Peyer's patch (tissue), 4 donors: ENCODE measurements around the gene NIBAN1. TPM values are rescaled to one million over a fixed set of nuclear protein-coding genes. Genes with fewer than 3 reads are reported as not detected.

Experiments
- DNase-seq, 3 donors: peaks; one replicate each; pipeline ENCODE4 v3.0.0-alpha.2; 2017 to 2019
- H3K27ac ChIP-seq, 4 donors: fragments of 200-600 bp; sonication (generic); one replicate each; pipeline ENCODE4 v1.5.1; 2016 to 2019
- H3K27me3 ChIP-seq, 2 donors: fragments of 200-600 bp; sonication (generic); one replicate each; pipeline ENCODE4 v1.5.1; 2019
- H3K36me3 ChIP-seq, 3 donors: fragments of 200-600 bp; sonication (generic); one replicate each; pipeline ENCODE4 v1.5.1; 2016 to 2019
- H3K4me1 ChIP-seq, 4 donors: fragments of 200-600 bp; sonication (generic); one replicate each; pipeline ENCODE4 v1.5.1; 2016 to 2019
- H3K4me3 ChIP-seq, 4 donors: fragments of 200-600 bp; sonication (generic); 1 replicate in 3 of 4; 2 replicates in 1 of 4; pipeline ENCODE4 v1.5.1; 2016 to 2019; ENCODE audit warnings: mild to moderate bottlenecking in 1 of 4
- H3K9me3 ChIP-seq, 4 donors: fragments of 200-600 bp; sonication (generic); one replicate each; pipeline ENCODE4 v1.5.1; 2016 to 2019; ENCODE audit warnings: mild to moderate bottlenecking in 1 of 4
- CTCF ChIP-seq, 6 experiments: fragments of 450-650 bp in 4 of 6; fragments of 200-600 bp in 2 of 6; sonication (generic) in 1 of 6; IDR thresholded peaks; one replicate each; pipeline ENCODE4 v1.5.1; 2017 to 2019; ENCODE audit warnings: antibody characterized with exemption in 6 of 6, mild to moderate bottlenecking in 3 of 6, moderate library complexity in 1 of 6
- POLR2A ChIP-seq, 2 donors: fragments of 450-650 bp; IDR thresholded peaks; one replicate each; pipeline ENCODE4 v1.5.1; 2017; ENCODE audit warnings: antibody characterized with exemption in 2 of 2, mild to moderate bottlenecking in 2 of 2, moderate library complexity in 2 of 2
- total RNA-seq, 4 donors: library from RNA; depleted of rRNA; stranded (reverse); fragments of >200 nt; gene quantifications; one replicate each; pipeline ENCODE4 v1.1.0, GENCODE V29; 2016

NIBAN1 gene
- total RNA-seq, 4 donors from 2014 or later = 7.7 to 32.2 (median 9.5) TPM

- peak overlapping the region in 1 of 4 donors; percentile 26 for H3K27ac ChIP-seq
- no peaks in the 10 kb centered on the region for H3K36me3 ChIP-seq
- H3K4me3 ChIP-seq = no peak overlapping the region
- no peak for TF ChIP-seq POLR2A (IDR thresholded peaks at IDR 0.05)
- no peak for TF ChIP-seq CTCF (IDR thresholded peaks at IDR 0.05)
- H3K4me1 ChIP-seq = no peaks in the 10 kb centered on the region
- no peaks in the 10 kb centered on the region for H3K27me3 ChIP-seq
- no peaks in the 10 kb centered on the region for H3K9me3 ChIP-seq
- DNase-seq = no peak
These were observed 29.3 kb downstream of the NIBAN1 start for GRCh38 chr1:184945029-184945428.

GRCh38 chr1:184943998-184944397, 30.3 kb downstream of the NIBAN1 start:
- no peak overlapping the region for H3K27ac ChIP-seq
- H3K36me3 ChIP-seq = no peaks in the 10 kb centered on the region
- no peaks in the 10 kb centered on the region for H3K9me3 ChIP-seq
- no peak for DNase-seq
- TF ChIP-seq POLR2A (IDR thresholded peaks at IDR 0.05) (no peak), CTCF (IDR thresholded peaks at IDR 0.05) (no peak)
- H3K4me3 ChIP-seq = no peak overlapping the region
- no peaks in the 10 kb centered on the region for H3K27me3 ChIP-seq
- no peaks in the 10 kb centered on the region for H3K4me1 ChIP-seq

DNA sequence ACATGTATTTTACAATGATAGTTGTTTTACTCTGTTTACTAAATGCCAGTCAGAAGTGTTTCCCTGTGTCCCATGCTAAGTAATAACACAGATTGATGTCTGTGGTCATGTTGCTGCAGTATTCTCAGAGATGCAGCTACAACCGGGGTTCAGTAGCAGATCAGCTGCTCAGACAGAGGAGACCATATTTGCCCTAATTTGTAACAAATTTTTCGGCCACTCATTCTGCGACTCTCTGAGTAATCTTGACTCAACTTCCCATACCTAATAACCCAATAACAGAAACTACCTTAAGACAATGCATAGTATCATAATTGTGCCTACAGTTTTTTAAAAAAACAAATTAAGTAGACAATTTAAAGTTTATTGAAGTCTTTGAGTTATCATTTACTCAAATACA, 32.6 kb downstream of the NIBAN1 start:
- Histone ChIP-seq H3K4me1 (no peaks in the 10 kb centered on the region), H3K27me3 (no peaks in the 10 kb centered on the region), H3K9me3 (no peaks in the 10 kb centered on the region), H3K27ac (no peak overlapping the region), H3K4me3 (no peak overlapping the region), H3K36me3 (no peaks in the 10 kb centered on the region)
- DNase-seq = no peak
- TF ChIP-seq POLR2A (IDR thresholded peaks at IDR 0.05) (no peak), CTCF (IDR thresholded peaks at IDR 0.05) (no peak)

DNA sequence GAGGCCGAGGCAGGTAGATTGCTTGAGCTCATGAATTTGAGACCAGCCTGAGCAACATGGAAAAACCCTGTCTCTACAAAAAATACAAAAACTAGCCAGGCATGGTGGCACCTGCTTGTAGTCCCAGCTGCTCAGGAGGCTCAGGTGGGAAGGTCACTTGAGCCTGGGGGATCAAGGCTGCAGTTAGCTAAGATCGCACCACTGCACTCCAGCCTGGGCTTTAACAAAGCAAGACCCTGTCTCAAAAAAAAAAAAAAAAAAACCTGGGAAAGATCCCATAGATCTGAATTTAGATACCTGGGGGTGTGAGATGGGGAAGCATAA, 32.9 kb downstream of the NIBAN1 start:
- Histone ChIP-seq H3K36me3 (no peaks in the 10 kb centered on the region), H3K27ac (no peak overlapping the region), H3K4me3 (no peak overlapping the region), H3K27me3 (no peaks in the 10 kb centered on the region), H3K4me1 (no peaks in the 10 kb centered on the region), H3K9me3 (no peaks in the 10 kb centered on the region)
- no peak for DNase-seq
- TF ChIP-seq CTCF (IDR thresholded peaks at IDR 0.05) (no peak), POLR2A (IDR thresholded peaks at IDR 0.05) (no peak)

DNA sequence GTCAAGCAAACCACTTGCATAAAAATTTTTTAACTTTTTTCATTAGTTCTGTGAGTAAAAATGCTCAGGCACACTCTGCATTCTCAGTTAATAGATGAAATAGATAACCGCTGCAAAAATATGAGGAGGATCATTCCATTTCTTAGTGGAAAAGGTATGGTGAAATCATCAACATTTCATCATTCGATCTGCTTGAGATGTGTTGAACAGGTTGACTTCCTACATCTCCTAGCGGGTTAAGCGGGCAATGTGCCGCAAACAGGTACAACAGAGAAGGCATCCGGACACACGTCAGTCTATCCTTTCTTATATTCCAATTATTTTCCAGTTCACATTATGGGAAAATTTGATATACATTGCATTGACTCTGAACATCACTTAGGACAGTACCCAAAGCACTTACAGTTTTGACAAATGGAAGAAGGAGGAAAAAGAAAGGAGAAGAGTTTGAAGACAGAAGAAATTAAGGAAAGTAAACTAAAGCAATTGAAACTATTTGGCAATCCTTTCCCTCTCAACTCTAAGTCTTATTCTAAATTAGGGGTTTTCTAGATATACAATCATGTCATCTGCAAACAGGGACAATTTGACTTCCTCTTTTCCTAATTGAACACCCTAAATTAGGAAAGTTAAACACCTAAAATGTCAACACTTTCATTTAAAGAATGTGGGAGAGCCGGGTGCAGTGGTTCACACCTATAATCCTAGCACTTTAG, 33.5 kb downstream of the NIBAN1 start:
- Histone ChIP-seq H3K9me3 (no peaks in the 10 kb centered on the region), H3K27me3 (no peaks in the 10 kb centered on the region), H3K4me1 (no peaks in the 10 kb centered on the region), H3K36me3 (no peaks in the 10 kb centered on the region), H3K4me3 (no peak overlapping the region), H3K27ac (no peak overlapping the region)
- TF ChIP-seq CTCF (IDR thresholded peaks at IDR 0.05) = no peak
- TF ChIP-seq POLR2A (IDR thresholded peaks at IDR 0.05) = no peak
- DNase-seq = no peak

DNA sequence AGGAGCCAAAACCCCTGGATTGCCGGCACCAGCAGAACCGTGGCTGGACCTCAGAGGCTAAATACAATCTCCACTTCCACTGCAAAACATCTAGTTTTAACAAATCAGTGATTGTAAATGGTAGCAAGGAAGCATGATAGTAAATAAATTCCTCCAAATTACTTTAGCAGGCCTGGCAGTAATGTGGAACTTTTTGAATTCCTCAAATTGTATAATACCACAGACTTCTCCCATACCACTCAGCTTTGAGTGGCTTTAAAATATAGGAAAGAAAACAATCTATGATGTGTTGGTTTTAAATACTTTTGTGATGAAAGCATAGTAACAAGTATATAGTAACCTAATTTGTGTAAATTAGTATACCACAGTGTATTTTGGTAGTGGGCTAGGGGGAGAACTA, 34.1 kb downstream of the NIBAN1 start:
- Histone ChIP-seq H3K27ac (no peak overlapping the region), H3K4me3 (no peak overlapping the region), H3K36me3 (no peaks in the 10 kb centered on the region), H3K4me1 (no peaks in the 10 kb centered on the region), H3K27me3 (no peaks in the 10 kb centered on the region), H3K9me3 (no peaks in the 10 kb centered on the region)
- TF ChIP-seq CTCF (IDR thresholded peaks at IDR 0.05) = no peak
- no peak for TF ChIP-seq POLR2A (IDR thresholded peaks at IDR 0.05)
- DNase-seq = no peak
